ENCODE data around the gene RREB1.

GRCh38 chr6:7258231-7258763, 150.5 kb downstream of the RREB1 start:
- TF ChIP-seq POLR2AphosphoS5 (IDR thresholded peaks at IDR 0.05) (no peak), CTCF (IDR thresholded peaks at IDR 0.05) (no peak)

All from prostate gland (tissue), 2 donors.